ENCODE data around the gene TRPM3. TPM values are rescaled to one million over a fixed set of nuclear protein-coding genes. Genes with fewer than 3 reads are reported as not detected.

TRPM3 gene
- total RNA-seq, 4 donors from 2014 or later = 0.57 to 4.4 (median 1.4) TPM; not detected in 1

DNA sequence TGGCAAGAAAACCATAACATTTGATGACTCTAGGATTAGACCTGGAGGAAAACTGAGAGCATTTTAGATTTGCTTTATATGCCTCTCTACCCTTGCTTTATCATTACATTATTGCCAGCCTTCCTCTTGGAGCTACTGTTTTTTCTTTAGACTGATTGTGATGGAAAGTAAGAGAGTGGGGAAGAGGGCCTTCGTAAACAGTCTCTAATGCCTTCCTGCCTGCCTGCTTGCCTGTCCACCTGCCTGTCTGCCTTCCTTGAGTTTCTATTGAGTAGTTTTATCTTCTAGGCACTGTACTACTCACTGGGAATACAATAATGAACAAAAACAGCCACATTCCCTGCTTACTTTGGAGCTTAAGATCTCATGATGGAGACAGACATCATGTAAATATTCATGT is 189.3 kb downstream of the TRPM3 start:
- TF ChIP-seq, protein P1, sequence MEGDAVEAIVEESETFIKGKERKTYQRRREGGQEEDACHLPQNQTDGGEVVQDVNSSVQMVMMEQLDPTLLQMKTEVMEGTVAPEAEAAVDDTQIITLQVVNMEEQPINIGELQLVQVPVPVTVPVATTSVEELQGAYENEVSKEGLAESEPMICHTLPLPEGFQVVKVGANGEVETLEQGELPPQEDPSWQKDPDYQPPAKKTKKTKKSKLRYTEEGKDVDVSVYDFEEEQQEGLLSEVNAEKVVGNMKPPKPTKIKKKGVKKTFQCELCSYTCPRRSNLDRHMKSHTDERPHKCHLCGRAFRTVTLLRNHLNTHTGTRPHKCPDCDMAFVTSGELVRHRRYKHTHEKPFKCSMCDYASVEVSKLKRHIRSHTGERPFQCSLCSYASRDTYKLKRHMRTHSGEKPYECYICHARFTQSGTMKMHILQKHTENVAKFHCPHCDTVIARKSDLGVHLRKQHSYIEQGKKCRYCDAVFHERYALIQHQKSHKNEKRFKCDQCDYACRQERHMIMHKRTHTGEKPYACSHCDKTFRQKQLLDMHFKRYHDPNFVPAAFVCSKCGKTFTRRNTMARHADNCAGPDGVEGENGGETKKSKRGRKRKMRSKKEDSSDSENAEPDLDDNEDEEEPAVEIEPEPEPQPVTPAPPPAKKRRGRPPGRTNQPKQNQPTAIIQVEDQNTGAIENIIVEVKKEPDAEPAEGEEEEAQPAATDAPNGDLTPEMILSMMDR (IDR thresholded peaks at IDR 0.05; ENCODE audit: low read depth) = no peak

DNA sequence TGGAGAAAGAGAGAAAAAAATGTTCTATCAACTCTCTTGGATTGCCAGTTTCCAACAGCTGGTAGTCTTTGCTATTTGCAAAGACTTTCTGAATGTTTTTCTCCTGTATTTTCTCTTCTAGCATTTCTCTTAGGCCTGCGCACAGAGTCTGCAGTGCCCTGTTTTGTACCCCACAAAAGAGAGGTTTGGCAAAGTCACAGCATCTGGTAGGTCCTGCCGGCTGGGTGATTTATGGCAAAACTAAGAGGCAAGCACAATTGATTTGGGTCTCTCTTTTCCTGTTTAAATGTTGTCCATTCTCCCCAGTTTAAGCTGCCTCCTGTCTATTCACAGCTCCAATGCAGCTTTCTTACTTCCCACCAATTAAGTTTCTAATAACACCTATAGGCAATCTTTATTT is 193.9 kb downstream of the TRPM3 start:
- TF ChIP-seq, protein P1 (IDR thresholded peaks at IDR 0.05; ENCODE audit: low read depth) = no peak

DNA sequence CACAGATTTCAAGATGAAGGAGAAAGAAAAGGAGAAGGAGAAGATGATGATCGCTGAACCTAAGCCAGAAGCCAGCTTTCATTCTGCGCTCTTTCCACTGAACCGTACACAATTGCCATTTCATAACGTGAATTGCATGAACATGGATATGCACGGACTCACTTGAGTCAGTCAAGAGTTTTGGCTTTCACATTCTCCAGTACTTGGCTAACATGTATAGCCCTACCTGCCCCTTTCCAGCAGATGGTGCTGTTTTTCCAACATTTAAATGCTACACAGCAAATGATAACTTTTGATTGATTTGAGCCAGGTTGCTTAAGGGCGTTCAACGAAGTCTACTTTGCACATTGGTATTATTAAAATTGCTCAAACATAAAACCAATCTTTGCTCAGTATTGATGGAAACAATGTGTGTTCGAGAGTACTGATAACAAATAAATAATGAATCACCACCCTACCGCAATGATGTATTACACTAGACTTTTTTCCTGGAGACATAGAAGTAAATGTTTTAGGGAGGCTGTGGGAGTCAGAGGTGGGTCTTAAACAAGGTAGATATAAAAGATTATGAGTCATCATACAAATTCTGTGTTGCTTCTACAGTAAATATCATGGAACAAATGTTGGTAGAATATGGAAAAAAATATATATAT is 196.4 kb downstream of the TRPM3 start:
- TF ChIP-seq, protein P1 (IDR thresholded peaks at IDR 0.05; ENCODE audit: low read depth) = no peak

DNA sequence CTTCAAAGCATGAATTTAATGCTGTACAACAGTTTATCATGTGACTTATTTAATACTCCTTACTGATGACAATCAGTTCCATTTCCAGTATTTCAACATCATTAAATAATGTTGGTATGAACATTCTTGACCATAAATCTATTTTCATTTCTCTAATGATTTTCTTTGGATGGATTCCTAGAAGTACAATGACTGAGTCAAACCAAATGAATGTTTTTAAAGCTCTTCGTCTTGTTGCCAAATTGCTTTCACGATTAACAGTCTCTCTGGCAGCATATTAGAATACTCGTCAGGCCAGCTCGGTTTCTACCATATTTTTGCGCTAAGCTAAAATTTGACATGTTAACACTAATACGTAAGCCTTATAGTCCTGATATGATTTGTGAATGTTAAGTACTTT is 197.0 kb downstream of the TRPM3 start:
- TF ChIP-seq, protein P1 (IDR thresholded peaks at IDR 0.05; ENCODE audit: low read depth) = no peak

DNA sequence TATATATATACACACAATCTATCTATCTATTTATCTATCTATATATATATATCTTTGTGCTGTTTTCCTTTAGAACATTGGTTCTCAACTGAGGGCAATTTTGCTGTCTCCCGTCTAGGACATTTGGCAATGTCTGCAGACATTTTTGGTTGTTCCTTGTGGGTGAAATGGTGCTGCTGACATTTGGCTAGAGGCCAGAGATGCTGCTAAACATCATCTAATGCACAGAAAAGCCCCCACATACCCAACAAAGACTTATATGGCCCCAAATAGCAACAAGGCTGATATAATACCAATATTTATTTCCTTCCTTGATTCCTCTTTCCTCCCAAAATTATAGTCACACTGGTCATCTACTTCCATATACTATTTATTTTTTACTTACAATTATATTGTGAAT is 197.5 kb downstream of the TRPM3 start:
- TF ChIP-seq, protein P1 (IDR thresholded peaks at IDR 0.05; ENCODE audit: low read depth) = no peak

DNA sequence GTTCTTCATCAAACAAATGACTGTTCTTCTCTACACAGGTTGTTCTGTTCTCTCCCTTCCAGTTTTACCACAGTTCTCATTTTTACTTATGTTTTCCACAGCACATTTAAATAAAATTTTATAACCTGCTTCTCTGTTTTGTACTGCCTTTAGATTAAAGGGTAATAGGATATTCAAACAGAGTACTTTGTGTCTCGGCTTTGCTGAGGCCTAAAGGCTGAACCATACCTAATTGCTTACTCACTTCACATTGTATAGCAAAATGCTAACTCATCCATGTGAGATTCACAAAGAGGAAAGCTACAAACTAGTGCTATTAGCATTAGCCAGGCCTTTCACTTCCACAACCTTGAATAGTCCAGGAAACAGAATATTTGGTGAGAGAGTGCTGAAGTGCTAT is 200.3 kb downstream of the TRPM3 start:
- TF ChIP-seq, protein P1 (IDR thresholded peaks at IDR 0.05; ENCODE audit: low read depth) = no peak

DNA sequence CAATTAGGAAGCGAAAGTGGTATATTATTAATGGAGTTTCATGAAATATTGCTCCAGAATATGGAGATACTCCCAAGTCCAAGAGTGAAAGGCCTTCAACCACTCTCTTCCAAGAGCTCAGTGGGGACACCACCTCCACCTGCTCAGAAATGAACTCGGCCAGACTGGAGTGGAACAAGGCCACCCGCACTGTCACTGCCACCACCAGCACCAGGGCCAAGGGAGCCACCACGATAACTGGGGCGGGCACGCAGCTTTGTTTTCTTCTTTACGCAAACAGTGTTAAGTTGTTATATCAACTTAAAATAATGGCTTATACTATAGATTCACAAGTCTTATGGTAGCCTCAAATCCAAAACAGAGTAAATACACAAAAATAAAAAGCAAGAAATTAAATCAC is 204.1 kb downstream of the TRPM3 start:
- TF ChIP-seq, protein P1 (IDR thresholded peaks at IDR 0.05; ENCODE audit: low read depth) = no peak

All from subcutaneous adipose tissue (tissue), 4 donors.